GM19351 (cell line): ENCODE measurements around the gene TMEM163.

Experiments
- ATAC-seq: cut with Tn5 transposase; IDR thresholded peaks from one replicate; pipeline ENCODE4 v1.9.1; 2021; ENCODE audit warnings: mild to moderate bottlenecking, moderate library complexity; ENCODE audit not compliant: unreplicated experiment

Gene TMEM163

DNA sequence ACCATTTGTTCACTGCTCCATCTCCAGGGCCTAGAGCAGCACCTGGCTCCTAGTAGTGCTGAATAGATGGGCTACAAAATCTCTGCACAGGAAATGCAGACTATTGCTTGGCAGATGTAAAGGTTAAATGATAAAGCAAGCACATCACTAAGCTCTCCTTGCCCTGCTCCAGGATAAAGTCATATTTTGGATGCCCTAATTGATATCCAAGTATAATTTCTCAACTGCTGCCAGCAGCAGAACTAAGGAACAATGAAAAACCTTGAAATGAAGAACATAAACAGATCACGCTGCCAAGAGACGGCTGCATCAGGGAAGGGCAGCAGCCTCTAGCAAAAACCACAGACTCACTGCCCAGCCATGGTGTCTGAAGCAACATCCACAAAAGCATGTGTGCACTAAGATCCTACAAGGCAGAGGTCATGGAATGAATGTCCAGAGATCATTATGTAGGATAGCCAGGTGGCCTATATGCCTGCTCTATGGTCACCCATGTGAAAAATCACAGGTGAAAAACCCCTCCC, 134.7 kb downstream of the TMEM163 start:
- ATAC-seq = no peak

DNA sequence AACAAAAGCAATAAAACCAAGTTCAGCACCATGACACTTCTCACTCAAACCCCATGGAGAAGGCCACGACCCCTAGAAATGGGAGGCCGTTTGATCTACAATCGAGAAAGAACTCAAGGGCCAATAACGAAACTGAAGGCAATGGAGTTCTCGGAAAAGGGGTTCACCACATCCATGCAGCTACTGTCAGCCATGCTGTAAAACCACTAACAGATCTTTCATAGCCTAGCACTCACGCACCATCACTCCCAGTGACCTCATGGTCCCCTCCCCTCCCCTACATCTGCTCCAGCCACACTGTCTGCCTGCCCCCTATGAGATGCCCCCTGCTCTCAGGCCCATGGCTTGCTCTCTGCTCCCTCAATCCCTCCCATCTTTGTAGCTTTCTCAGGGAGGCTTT, 135.3 kb downstream of the TMEM163 start:
- ATAC-seq = no peak

DNA sequence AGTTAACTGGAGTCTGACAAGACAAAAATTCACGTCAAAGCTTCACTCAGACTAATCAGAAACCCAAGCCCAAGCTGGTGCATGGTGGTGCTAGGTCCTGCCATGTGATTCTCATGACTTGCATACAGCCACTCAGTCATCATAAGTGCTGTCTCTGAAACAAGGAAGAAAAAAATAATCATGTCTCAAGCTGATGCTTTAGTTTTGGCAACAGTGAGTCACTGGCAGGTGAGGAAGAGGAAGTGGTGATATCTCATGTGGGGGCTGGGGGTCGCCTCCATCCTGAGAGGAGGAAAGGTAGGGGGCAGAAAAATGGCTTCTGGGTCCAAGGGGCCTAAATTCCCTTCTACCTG, 136.3 kb downstream of the TMEM163 start:
- no peak for ATAC-seq

DNA sequence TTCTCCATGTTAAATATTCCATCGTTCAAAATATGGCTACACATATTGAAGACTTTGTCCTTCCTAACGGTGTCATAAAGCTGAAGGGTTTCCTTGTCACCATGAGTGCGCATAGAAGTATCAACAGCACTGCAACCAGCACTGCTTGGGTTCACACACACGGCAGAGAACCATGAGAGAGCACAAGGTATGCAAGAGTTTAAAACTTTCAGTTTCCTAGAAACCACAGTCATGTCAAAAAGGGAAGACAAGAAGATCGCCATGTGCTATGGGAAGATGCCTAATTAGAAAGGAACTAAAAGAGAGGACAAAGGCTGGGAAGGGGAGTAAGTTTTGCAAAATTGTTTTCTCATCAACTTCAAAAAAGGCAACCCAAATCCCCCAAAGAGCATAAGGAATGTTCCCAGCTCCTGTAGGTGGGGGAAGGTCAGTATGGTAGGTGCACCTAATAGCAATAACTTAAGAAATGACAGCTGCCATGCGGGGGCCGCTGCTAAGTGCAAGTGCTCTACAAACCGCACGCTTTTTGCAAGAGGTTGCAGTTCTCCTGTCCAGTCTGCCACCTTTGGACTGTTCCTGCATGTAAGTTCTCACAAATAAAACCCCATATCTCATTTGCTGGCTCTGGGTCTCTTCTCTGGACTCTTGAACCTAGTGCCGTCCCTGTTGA, 136.8 kb downstream of the TMEM163 start:
- ATAC-seq = peak; percentile 71

DNA sequence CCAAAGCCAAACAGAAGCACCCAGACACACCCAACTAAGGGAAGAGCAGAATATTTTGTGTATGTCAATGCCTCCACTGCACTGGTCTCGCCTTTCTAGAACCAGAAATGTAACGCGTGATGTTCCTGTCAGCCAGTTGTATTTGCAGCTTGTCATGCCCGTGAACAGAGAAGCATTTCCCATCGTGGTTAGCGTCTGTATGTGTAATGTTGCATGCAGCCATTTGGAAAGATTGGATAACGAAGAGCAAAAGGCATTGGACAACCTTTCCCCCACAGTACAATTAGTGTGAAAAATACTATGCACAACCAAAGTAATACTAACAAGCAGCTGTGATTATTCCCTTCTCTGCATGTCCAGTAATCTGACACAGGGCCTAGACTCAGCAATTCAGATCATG, 140.5 kb downstream of the TMEM163 start:
- no peak for ATAC-seq

DNA sequence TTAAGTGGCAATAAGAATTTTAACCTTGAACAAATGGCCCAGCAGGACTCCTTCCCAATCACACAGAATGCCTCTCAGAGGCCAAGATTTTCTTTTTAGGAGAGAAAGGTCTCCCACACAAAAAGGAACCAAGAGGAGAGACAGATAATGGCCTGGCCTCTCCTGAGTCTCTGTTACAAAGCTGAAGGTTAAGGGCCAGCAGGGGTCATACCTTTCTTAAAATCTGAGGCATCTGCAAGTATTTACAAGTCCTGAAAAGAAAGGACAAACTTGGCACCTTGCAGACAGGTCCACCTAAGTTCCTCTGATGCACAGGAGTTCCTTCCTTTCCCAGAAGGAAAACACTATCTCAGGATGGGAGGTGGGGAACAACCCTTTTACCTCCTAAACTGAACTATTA, 142.3 kb downstream of the TMEM163 start:
- peak; percentile 50 for ATAC-seq

DNA sequence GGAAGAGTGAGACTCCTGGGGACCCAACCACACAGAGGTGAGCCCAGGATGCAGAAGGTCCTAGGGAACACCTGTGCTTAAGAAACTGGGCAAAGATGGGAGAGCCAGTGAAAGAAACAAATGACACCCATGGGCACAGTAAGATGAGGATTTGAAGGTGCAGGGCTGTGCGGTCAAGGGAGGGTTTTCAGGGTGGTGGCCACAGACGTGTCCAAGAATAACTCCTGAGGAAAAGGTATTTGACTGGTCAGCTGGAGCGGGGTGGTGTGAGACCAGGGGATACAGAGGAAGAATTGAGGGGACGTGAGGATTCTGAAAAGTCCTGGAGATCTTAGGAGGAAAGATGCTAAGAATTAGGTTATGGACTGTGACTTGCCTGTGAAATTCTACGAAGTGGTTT, 142.9 kb downstream of the TMEM163 start:
- no peak for ATAC-seq

DNA sequence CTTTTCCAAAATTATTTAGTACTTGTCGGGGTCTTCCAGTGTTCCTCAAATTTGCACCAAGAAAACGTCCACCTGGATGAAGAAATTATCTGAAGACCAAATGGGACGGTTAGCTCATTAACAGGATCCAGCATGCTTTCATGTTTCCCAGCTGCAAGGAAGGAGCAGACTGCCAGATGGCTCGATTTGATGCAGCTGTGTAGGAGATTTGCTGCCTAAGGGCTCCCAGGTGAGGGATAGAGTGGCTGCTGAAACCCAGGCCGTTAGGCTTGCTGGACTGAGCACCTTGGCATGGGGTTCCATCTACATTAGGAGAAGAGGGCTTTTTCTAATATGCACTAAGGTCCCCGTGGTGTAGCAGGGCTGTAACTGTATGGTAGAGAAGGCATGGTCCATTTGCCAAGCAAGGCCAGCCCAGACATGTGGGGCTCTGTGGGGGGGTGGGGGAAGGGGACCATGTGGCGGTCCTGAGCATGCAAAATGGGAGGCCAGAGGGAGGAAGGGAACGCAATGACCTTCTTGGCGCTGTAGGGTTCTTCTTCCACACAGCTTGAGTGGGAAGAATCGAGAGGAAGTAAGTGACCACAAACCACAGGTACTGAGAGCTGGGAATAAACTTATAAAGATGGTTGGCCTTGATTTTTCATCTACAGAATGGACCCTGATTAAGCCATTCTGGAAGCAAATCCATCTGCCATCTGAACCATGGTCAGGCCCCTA, 144.0 kb downstream of the TMEM163 start:
- no peak for ATAC-seq

DNA sequence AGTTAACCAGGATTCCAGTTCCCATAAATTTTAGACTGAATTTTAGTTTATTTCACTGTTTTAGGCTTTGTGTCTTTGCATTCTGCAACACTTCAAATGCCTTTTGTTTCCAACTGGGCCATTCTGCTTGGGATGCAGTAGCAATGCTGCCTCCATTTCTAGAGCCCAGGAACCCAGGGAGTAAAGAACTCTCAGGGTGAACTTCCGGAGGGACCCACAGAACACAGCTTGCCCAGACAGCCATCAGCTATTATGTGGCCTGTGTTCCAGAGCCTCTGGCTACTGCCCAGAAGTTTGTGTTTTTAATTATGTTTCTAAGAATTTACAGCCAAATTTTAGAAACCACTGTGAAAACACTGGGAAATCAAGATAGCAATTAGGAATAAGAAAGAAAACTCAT, 145.1 kb downstream of the TMEM163 start:
- no peak for ATAC-seq

DNA sequence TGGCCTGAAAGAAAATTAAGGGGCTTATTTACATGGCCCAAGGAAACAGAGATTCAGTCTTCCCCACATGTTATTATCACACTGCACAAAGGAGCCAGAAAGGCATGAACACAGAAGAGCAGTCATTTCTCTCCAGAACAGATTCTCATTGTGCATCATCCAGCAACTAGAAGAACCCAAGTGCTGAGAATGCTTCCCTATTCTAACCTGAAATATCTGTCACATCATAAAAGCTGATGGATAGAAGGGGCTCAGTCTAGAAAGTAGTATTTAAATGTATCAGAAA, 145.8 kb downstream of the TMEM163 start:
- no peak for ATAC-seq

DNA sequence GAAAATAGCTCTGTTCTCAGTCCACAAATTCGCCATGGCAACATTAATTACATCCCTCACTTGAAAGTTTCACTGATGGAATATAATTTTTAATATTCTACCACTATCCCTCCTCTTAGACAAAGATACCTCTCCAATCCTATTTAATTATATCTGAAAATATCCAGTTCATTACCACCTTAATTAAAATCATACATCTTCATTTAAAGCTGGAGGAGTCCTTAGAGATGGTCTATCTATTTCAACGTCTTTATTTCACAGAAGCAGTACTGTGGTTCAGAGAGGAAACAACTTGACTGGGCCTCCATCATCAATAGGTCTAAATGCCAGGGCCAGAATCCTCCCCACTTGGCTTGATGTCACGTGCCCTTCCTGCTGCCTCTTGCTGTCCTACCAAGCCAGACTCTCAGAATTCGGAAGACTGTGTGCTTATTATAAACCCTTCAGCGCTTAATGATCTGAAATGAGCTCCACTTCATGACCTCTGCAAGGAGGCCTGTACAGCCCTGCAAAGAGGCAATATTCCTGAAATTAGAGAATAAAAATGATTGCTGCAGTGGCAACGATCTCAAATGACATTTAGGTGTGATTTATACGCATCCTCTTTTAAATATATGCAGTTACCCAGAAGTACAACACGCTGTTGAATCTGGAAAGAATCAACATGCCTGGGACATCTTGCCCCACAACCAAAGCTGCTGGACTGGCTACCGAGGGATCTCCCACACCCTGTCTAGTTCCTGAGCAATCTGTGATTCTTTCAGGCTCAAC, 146.3 kb downstream of the TMEM163 start:
- ATAC-seq = no peak

DNA sequence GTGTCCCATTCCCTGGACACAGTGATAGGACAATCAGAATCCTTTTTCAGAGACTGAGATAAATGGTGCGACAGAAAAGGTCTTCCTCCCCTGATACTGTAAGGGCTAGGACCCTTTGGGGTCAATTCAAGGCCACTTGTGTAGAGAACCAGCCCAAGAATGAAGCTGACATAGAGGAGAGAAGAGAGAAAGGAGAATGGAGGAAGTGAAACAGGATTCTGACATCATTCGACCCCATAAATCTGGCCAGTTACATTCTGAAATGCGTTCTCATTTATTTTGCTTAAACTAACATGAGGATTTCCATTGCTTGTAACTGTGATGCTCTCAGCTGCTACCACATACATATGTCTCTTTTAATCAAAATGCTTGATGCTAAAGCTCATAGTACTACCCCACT, 148.1 kb downstream of the TMEM163 start:
- peak; percentile 79 for ATAC-seq

DNA sequence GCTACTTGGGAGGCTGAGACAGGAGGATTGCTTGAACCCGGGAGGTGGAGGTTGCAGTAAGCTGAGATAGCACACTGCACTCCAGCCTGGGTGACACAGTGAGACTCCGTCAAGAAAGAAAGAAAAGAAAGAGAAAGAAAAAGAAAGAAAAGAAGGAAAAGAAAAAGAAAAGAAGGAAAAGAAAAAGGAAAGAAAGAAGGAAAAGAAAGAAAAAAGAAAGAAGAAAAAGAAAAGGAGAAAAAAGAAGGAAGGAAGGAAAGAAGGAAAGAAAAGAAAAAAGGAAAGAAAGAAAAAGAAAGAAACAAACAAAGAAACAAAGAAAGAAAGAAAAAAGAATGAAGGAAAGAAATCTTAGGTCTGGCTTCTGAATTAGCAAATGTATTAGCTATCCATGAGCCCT, 150.4 kb downstream of the TMEM163 start:
- ATAC-seq = no peak

DNA sequence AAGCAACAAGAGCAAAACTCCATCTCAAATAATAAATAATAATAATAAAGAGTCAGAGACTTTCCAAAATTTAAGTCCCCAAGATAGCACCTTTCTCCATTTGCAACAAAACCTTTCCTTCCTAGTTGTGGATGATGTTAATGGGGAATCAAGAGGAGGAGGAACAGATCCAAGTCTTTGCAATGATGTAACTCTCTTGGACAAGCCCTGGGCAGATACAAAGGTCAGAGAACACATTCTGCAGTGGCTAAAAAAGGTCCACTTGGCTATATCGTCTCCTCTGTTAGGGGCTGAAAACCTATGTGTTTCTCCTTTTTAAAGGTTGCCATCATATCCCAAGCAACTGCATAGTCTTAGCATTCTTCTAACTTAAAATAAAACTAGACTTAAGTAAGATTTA, 151.1 kb downstream of the TMEM163 start:
- no peak for ATAC-seq

DNA sequence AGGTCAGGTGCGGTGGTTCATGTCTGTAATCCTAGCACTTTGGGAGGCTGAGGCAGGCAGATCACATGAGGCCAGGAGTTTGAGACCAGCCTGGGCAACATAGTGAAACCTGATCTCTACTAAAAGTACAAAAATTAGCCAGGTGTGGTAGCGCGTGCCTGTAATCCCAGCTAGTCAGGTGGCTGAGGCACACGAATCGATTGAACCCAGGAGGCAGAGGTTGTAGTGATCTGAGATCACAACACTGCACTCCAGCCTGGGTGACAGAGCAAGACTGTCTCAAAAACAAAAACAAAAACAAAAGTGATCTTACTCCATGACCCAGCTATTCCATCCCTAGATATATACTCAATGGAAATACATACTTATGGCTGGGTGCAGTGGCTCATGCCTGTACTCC, 153.8 kb downstream of the TMEM163 start:
- ATAC-seq = peak; percentile 9

DNA sequence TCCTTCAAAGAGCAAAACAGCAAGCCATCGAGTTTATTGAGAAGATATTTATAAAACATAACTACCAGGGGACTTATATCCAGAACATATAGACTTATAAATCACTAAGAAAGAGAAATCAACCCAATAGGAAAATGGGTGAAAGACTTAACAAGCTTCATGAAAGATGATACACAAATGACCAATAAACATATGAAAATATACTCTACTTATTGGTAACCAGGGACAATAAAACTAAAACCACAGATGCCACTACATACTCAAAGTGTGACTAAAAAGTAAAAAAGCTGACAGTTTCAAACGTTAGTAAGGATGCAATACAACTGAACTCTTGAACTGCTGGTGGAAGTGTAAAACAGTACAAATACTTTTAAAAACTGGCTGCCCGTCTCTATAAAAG, 154.3 kb downstream of the TMEM163 start:
- ATAC-seq = peak; percentile 72

DNA sequence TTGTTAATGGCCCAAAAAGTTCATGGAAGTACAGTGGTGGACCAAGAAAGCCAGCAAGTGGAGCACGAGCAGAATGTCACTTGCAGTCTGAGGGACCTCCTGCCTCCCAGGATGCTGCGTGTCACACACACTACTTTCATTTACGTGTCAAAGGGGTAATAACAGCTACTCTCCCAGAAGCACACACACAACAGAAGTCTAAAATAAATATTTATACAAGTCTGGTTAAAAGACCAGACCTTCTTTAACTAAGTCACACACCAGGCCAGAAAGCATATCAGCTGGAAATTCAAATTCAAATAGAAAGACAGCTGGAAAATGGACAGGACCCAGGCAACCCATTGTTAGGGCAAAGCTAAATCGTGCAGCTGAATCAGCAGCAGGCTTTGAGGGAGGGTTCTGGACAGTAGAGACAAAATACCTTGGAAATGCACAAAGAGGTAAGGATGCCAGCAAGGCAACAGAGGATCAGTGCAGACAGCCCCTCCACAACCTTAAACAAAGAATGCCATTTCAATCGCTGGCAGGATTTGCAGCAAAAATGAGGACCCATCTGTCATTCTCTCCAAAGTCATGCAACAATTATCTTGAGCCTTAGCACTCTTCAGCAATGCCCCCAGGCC, 160.5 kb downstream of the TMEM163 start:
- no peak for ATAC-seq

DNA sequence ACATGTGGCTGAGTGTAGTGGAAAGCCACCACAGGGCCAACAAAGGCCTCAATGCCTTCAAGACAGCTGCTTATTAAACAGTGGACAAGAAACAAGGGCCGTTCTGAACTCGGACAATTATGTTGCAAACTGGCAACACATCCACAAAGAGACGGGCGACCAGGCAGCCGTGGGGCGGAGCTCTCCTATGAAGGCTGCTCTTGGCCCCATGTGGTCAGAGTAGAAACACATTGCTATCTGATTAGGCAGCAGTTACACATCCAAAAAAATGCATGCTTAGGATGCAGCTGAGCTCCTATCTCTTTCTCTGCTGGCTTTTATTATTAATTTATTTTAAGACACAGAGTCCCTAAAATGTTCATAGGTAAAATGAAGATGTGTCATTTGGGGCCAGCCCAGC, 163.4 kb downstream of the TMEM163 start:
- ATAC-seq = no peak

DNA sequence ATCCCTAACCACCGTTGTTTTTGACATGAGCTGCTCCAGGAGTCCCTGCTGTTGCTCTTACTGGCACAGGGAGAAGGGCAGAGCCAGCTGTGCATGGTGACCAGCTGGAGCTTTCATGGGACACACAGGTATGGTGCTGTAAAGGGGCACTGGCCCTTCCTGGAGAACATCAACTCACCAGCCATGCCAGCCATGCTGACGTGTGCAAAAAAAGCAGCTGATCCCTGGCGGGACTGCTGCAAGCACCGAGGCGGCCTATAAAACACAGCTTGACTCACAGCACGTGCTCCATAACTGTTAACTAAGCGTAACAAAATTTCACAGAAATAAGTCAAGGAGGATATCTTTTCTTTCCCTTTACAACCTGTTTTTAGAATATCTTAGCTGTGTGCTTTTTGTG, 165.1 kb downstream of the TMEM163 start:
- no peak for ATAC-seq

DNA sequence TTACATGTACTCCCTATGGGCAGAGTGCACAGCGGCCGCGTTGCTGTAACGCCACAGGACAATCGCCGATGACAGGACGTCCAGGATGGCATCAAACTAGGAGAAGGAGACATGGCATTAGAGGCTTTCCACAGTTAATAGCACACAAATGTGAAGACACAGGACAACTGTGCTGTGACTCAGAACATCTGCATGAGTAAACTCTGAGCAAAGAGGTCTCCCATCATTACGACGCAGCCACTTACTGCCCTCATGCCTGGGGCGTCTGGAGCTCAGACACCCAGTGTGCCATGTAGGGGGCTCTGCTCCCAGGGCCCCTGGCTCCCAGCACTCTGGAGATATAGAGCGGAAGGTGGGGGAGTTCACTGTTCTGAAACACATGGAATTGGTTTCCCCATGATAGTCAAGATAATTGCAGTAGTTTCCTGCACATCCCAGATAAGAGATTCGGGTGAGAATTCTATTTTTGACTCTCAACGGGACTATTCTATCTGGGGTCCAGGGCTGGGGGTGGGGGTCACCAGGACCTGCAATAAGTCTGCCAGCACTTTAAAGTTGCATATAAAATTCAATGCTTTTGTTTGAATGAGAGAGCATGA, 168.1 kb downstream of the TMEM163 start:
- no peak for ATAC-seq

DNA sequence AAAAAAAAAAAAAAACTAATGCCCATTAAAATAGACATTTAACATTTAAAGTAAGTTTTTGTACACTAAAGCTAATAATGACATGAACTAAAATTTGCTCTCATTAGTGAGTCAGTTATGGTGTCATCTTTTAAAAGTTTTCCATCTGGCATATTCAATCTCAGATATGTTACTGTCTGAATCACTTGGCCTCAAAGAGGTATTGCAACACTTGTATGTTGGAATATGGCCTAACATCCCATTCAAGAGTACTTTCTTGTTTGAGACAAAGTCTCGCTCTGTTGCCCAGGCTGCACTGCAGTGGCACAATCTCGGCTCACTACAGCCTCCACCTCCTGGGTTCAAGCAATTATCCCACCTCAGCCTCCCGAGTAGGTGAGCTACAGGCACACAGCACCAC, 169.7 kb downstream of the TMEM163 start:
- no peak for ATAC-seq
